LNCaP clone FGC (cell line): ENCODE results near the gene PI4K2A.

ENCODE experiments used
- DNase-seq: peaks from one replicate; pipeline ENCODE4 v3.0.0-alpha.2; 2011; ENCODE audit warnings: low read depth
- H3K4me3 ChIP-seq: 2 replicates; pipeline ENCODE4 v1.5.1; 2011; ENCODE audit warnings: mild to moderate bottlenecking, low read depth, low read length, control low read depth
- CTCF ChIP-seq: IDR thresholded peaks from 2 replicates; pipeline ENCODE4 v1.5.1; 2012; ENCODE audit warnings: mild to moderate bottlenecking; ENCODE audit not compliant: control insufficient read depth, insufficient read depth; ENCODE audit errors: extremely low read depth

PI4K2A gene

GRCh38 chr10:97599272-97599619, 41.2 kb upstream of the PI4K2A start:
- DNase-seq: no peak
- TF ChIP-seq CTCF: no peak
- H3K4me3 ChIP-seq: no peak overlapping the region

DNA sequence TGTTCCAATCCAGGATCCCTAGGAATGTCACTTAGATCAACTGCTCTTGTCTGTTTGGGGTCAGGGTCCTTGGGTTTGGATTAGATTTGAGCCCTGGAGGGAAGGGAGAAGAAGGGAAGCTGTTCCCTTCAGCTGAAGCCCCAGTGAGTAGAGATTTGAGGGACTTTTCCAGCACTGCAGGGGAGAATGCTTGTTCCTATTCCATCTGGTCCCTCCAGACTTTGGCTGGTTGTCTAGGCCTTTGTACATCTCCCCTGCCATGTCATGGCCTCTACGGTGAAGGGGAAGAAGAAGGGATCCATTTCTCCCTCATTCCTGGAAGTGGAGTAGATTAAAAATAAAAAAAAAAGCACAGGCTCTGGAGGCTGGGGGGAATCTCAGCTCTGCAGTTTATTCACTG, 39.9 kb upstream of the PI4K2A start:
- TF ChIP-seq CTCF: no peak
- no peak overlapping the region for H3K4me3 ChIP-seq

GRCh38 chr10:97601268-97602215, 38.9 kb upstream of the PI4K2A start:
- H3K4me3 ChIP-seq: no peak overlapping the region
- TF ChIP-seq CTCF: no peak
- DNase-seq: no peak

More for the DNA sequence above, 39.9 kb upstream of the PI4K2A start:
- DNase-seq: no peak

DNA sequence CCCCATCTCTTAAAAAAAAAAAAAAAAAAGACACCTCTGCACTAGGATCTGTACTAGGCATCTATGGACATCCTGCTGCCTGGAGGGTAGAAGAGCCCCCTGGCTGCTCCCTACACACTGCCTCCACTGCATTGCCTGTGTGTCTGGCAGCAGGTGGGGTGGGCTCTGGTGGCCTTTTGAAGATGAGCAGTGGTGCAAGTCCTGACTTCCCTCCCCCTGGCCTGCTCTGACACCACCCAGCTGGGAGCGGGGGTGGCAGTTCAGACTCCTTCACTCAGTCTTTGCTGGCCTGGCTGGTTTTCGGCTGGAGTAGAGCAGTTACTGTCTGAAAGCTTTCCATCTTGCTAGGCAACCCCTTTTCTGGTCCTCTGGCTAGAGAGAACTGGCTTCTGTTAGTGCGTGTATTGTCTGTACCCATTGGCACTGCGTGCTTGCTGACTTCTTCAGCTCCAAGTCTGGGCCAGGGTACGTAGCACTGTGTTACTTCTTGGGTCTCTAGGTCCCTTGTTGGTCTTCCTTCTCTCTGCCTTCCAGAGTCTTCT, 33.3 kb upstream of the PI4K2A start:
- TF ChIP-seq CTCF: no peak
- no peak for DNase-seq
- H3K4me3 ChIP-seq: no peak overlapping the region

DNA sequence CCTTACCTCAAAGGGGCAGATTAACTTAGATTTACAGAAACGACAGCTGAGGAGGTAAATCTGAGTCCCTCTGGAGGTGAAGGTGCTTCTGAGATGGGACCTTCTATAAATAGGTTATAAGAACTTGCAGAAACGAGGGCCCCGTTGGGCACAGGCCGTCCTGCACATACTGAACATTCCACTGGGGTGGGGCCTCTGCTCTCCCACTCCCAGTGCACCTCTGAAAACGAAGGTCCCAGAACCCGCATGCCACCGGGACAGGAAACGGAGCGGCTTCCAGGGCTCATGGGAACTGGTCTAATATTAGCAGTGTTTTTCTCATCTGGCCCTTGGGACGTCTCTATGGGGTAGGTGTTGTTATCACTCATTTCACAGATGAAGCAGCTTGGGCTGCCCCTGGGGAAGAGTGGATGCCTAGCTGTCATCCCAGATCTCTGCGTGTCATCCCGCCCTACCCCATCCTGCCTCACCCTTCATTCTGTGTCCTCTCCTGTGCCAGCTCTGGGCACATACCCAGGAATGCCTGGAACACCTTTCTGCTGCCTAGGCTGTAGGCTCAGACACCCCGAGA, 31.4 kb upstream of the PI4K2A start:
- no peak for DNase-seq
- no peak overlapping the region for H3K4me3 ChIP-seq
- TF ChIP-seq CTCF: no peak

GRCh38 chr10:97611473-97611872, 29.0 kb upstream of the PI4K2A start:
- H3K4me3 ChIP-seq: no peak overlapping the region
- TF ChIP-seq CTCF: no peak
- DNase-seq: no peak

GRCh38 chr10:97612386-97612785, 28.1 kb upstream of the PI4K2A start:
- H3K4me3 ChIP-seq: no peak overlapping the region

More at GRCh38 chr10:97612386-97612785, 28.1 kb upstream of the PI4K2A start:
- TF ChIP-seq CTCF: peak; percentile 54
- DNase-seq: no peak
